ENCODE measurements around the gene GCK.
"Not testable (repeated sequence)": the region's sequence is repeated elsewhere in the genome, so short reads cannot be mapped to it uniquely, and the experiment has no call there.

GCK gene

DNA sequence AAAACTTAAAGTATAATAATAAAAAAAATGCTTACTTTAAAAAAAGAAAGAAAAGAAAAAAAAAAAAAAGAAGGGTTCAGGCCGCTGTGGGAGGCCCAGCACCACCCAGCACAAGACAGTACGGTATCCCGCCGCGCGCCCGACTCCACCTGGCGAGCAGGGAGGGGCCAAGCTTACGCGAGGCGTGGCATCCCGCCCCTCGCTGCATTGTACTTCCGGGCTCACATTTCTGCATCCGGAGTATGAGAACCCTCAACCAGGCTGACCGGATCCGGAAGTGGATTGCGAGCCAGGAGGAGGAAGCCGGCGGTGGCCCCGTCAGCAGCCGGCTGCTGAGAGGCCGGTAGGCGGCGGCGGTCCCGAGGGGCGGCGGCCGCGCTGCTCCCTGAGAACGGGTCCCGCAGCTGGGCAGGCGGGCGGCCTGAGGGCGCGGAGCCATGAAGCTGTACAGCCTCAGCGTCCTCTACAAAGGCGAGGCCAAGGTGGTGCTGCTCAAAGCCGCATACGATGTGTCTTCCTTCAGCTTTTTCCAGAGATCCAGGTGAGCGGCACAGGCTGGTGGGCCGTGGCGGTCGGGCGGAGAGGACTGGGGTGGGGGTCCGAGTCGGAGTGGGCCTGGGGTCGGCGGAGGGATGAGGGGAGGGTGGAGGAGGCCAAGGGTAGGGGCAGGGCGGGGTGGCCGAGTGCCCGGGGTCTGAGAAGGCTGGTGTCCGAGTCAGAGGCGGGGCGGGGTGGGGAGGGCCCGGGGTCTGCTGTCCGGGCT lies 11.6 kb upstream of the GCK start, which contains the start of gene YKT6:
YKT6 (plus strand) TSS at position 280 of the 763 bp plus-strand sequence; CDS start at position 438, 158 bp downstream.
- DNase-seq = peak; percentile 94

DNA sequence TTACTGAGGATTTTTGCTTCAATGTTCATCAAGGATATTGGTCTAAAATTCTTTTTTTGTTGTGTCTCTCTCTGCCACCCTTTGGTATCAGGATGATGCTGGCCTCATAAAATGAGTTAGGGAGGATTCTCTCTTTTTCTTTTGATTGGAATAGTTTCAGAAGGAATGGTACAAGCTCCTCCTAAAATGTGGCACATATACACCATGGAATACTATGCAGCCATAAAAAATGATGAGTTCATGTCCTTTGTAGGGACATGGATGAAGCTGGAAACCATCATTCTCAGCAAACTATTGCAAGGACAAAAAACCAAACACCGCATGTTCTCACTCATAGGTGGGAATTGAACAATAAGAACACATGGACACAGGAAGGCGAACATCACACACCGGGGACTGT lies 10.9 kb upstream of the GCK start:
- DNase-seq = not testable (repeated sequence)

DNA sequence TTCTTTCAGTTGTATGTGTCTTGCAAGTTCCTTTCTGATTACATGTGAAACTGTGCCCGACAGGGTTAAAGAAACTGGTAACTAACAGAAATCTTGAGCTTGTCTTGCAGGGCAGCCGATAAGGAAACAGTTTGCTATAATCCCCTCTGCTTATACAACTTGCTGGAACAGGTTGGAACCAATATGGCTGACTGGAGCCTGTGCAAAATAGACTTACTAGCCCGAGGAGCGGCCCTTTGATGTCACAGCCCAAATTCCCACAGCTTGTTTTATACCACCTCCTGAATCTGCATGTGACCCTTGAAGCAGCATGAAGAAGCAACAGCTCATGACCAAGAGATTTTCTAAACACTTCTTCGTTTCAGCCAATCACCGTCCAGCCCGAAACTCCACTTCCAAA lies 8.2 kb upstream of the GCK start:
- DNase-seq = no peak

DNA sequence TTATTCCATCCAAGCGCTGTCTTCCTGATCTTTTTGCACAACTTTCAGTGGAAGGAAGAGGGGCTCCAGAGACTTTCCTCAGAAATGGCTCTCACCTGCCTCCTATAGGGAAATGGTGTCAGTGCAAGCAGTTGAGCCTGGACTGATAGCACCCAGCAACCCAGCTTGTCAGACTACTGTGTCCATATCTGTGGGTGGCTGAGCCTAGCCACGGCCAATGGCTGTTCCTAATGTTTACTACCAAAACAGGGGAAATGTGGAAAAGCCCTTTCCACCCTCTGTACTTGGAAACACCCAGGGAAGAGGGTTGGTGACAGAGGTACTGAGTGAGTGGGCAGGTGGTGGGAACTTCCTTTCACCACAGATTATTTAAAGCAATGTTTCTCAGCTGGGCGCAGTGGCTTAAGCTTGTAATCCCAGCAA lies 7.2 kb upstream of the GCK start:
- no peak for DNase-seq

DNA sequence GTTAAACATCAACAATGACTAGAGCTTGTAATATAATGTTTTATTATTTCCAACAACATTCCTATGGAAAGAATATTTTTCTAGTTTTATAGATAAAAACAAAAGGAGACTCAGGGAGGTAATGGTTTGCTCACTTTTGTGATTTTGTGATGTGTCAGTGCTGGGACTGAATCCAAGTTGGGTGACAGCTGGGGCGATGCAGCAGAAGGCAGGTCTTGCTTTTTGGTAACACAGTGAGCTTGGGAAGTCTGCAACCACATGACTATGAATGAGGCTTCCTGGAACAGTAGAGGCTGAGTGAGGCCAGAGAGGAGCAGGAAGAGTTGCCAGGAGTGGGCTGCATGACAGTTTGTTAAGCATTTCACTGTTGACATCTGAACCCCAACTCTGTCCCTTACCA lies 6.7 kb upstream of the GCK start:
- no peak for DNase-seq

DNA sequence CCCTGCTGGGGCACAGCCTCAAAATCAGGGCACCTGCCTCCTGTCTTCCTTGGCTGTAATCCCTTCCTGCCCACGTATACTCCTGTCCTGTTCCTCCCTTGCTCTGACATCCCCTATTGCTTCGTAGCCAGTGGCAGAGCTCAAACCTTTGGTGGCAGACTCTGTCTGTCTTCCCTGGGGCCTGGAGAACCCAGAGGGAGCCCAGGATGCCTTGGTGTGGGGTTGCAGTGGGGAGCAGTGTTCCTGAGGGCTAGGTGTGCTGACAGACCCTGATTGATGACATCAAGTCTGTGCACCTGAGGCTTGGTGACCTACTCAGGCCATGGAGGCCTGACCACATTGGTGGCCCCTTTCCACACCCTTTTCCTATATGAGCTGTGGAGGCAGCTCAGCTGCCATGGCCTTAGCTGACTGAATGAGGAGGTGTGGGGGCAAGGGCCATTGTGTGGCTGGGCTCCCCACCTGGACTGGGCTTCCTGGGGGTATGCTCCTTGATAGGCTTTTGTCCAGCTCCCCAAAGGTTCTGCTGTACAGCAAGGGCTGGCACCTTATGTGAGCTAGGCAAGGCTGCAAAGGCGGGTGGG lies 5.4 kb upstream of the GCK start:
- DNase-seq = no peak

DNA sequence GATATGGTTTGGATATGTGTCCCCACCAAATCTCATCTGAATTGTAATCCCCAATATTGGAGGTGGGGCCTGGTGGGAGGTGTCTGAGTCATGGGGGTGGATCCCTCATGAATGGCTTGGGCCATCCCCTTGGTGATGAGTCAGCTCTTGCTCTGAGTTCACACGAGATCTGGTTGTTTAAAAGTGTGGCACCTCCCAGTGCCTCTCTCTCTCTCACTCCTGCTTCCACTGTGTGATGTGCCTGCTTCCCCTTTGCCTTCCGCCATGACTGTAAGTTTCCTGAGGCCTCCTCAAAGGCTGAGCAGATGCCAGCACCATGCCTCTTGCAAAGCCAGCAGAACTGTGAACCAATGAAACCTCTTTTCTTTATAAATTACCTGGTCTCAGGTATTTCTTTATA lies 4.8 kb upstream of the GCK start:
- DNase-seq = no peak

DNA sequence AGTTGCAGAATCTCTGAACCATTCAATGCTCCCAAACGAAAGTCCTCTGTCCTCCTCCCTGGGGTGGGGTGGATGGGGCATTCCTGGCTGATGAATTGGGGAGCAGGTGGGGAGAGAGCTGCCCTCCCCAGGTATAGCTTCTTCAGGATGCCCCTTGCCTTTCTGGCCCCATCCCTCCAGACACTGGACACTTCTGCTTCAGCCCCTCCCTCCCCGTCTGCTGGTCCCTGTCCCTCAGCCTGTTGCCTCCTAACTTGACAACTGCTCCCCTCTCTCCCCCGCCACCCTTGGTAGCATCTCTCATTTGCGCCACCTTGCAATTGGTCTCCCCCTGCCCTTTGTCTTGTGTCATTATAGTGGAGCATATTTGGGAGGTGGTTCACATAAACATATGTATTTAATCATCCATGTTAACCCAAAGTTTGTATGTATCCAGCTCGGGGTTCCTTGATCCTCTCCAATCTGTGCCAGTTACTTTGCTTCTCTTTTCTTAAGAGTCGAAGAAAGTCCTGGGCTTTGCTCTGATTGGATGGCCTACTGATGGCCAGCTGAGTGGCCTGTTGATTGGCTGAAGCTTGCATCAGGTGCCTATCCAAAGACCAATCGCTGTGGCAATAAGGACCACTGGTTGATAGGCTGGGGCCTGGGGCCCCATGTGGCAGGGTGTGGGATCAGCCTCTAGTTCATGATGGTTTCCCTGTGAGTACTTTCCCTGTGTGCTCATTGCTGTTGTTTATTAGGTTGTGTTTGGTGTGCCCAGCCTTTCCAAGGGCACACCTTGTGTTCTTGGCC lies 4.0 kb upstream of the GCK start:
- no peak for DNase-seq

DNA sequence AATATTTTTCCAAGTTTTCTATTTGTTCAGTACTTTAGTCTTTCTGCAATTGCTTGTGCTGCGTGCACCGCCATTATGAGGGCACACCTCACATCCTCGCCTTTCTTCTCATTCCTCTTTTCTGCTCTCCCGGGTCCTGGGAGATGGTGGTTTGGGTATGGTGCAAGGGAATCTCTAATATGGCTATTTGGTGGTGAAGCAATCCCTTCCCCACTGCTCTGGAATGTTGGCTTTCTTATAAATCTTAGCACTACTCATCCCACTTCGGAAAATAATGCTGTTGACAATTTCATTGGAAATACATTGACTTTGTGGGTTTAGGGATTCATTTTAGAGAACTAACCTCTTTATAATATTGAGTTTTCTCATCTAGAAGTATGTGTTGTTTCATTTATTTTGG lies 1.9 kb upstream of the GCK start:
- DNase-seq = no peak

DNA sequence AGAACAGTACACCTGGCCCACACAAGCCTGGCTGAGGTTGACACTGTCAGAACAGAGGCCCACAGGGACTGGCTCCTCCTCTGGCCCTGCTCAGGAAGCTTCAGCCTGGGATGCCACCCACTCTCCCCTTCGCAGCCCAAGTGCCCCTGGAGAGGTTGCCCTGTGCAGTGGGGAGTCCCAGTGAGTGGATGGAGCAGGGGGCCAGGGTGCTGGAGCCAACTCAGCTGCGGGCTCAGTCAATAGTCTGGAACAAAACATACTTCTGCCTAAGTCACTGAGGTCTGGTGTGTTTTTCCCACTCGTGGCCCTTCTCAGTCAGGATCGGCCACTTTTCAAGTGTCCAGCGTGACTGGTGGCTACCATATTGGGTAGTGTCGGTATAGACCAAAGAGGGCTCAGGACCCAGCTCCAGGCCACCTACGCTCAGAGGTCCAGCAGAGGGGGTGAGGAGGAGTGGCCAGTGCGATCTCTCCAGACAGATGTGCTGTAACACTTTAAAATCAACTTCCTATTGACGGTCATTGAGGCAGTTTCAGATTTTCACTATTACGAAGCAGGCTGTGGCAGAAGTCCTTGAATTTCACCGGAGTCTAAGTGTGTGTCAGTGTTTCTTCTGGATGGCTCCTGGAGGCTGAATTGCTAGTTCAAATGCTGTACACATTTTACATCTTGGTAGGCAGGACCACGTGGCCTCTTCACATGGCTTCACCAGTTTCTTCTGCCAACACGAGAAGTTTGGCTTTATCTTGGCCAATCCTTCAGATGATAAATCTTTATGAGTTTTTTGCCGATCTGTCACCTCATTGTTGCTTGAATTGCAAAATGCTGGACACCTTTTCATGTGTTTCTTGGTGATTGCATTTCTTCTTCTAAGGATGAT lies 994 bp upstream of the GCK start:
- DNase-seq = no peak

DNA sequence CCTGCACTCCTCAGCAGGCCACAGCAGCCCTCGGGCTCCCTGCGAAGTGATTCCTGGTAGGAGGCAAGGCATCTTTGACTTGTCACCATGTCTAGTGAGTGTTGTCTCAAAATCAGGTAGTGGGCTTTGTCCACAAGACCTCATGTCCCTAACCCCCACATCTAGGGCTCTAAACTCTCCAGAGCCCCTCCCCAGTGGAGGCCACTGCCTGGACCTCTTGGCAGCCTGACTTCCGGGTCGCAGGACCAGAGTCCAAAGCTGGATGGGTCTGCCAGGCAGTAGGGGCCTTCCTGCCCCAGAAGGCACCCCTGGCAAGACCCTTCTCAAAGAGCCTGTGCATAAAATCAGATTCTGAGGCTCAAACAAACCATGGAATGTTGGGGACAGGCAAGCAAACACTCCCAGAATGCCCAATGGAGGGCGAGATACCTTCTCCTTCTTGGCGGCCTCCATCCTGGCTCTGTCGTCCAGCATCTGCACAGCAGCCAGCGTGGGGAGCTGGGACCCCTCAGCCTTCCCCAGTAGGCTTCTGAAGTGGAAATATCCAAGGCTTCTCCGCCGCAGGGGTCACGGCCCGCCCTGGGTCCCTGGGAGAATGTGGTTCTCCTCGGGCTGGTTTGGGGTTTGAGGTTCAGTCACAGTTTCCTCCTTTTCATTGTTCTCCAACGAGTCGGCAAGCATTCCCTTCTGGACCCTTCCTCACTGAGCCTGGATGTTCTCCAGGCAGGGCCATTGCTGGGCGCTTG lies 586 bp downstream of the GCK start:
- no peak for DNase-seq

DNA sequence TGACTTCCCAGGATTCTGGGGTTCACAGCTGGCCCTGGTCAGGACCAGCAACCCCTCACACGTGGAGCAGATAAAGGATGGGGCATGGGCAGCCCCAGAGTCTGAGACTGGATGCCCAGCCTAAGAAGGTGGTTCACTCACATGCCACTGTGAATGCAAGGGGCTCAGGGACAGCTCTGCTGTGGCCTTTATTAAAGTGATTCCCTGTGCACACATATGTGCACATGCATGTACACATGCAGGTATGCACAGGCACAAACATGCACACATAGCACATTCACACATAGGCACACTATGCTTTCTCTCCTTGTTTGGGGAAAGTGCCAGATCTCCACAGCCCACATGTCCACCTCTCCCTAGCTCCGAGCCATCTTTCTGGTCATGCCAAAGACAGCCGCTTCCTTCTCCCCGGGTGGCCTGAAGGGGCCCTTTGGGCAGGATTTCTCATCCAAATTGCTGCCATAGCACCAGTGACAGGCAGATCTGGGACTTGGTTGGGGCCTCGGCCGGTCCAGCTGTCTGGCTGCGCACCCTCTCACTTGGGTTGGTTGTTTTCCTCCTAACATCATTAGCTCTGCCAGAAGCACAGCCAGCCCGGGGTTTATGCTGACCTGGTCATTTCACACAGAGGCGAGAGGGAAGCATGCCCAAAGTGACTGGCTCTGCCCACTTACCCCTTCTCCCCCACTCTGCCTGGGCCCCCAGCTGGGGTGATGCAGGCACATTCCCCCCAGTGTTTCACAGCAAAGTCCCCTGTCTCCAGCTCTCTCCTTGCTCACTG lies 1.4 kb downstream of the GCK start:
- no peak for DNase-seq

DNA sequence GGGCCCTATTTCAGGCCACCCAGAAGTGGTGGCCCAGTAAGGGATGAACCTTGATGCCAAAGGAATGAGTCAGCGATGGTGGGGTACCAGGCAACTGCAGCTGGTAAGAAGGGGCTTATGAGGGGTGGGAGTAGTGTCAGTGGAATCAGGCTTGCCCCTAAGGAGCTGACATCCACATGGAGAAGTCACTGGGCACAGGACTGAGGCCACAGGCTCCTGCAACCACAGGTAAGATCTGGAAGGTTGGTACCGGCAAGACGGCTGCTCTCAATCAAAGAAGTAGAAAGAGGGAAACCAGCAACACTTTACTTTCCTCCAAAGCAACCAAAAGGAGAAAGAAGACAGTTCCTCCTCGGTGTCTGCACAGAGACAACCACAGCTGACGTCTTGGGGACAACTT lies 2.5 kb downstream of the GCK start:
- DNase-seq = no peak

DNA sequence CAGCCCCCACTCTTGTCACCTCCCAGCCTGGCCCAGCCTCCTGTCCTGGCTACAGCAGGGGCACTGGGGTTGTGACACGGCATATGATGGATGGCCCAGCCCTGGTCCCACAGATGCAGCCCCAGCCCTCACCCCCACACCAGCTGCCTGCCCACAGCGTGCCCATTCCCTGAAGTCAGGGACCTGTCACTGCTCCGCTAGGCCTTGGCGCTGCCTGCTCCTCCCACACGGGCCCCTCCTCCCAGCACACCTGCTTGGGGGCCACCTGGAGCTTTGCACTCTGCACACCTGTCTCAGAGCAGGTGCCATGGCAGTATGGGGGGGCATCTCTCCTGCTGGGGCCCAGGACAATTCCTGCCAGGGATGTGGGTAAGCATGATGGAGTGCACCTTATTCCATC lies 3.5 kb downstream of the GCK start:
- no peak for DNase-seq

DNA sequence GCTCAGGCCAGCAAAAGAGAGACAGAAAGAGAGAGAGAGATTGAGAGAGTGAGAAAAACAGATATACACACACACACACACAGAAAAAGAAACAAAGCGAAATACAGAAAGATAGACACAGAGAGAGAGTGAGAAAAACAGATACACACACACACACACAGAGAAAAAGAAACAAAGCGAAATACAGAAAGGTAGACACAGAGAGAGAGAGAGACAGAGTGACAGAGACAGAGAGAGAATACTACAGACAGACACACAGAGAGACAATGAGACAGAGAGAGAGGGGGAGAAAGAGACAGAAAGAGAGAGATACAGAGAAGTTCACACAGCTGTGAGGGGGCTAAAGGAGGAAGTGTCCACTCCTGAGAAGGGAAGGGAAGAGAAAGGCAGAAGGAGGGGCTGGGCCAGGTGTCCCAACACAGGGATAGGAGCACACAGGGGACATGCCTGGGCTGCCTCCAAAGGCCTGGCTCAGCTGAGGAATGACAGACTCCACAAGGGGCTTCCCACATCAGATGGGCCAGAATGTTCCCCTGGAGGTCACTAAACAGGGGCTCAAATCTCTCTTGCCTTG lies 4.3 kb downstream of the GCK start:
- no peak for DNase-seq

DNA sequence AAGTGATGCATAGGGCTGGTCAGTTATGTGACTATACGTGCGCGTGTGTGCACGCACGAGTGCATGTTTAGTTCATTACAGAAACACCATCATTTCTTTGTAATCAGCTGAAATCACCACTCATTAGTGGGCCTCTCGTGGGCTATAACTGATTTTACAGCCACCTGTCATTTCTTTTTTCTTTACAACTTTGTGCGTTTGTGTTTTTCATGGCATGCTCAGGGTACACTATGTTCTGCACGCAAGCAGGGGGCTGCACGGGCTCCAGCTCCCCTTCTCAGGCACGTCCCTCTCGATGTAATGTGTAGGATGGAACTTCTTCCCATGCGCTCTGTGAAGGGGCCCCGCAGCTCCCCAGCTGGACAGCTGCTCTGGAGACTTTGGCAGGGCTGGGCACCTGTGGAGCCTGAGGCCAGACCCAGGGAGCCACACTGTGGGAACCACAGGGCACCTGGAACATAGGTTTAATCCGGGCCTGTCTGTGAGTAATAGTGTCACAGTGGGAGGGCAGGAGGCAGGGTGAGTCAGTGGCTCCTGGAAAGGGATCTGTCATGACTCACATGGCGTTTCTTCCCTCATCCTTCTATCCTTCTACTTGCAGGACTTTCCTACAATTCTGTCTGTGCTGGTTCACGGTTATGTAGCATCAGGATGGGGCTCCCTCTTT lies 4.9 kb downstream of the GCK start:
- DNase-seq = no peak

DNA sequence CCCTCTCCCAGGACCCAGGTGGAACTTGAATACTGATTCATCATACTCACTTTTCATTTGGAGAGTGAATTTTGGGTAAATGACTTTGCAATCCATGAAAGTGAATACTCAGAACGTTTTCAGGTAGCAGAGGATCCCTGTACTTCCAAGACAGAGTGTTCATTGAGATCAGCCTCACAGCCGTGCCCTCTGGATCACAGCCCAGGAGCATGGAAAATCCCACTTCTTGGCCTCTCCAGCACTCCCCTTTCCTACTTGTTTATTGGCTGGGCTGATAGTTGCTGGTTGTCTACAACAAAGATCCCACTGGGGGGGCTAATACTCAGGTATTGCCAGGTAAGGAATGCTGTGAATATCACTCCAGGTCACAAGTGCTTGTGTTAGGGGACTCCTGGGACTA lies 5.9 kb downstream of the GCK start:
- no peak for DNase-seq

DNA sequence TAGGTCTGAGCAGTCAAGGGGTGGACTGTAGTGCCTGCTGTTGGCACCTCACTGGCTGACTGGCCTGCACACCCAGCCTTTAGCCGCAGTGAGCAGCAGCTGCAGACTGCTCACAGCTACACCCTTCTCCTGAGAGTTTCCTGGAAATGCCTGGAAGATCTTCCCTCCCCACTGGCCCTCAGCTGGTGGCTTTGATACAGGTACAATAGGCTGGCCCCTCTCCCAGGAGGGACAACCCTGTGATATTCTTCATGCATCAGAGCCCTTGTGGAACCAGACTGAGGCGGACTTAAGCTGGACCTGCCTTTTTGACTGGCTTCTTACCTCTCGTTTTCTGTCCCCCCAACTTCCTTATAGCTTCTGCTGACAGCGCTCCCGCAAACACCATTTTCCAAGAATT lies 6.4 kb downstream of the GCK start:
- no peak for DNase-seq

DNA sequence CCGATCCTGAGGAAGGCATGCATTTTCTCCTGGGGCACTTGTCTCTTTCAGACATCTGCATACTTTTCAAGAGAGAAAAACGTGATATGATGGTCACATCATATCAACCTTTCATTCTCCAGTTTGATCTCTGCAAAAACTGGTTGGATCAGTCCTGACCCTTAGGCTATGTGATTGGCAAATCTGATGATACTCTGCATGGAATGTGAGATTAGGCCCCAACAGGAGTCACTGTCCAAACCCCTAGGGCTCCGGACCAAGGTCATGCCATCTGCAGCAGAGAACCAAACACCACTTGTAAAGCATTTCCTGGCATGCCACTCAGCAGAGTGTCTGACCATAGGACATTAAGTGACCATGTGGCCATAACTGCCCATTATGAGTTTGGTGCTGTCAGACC lies 8.6 kb downstream of the GCK start:
- no peak for DNase-seq

DNA sequence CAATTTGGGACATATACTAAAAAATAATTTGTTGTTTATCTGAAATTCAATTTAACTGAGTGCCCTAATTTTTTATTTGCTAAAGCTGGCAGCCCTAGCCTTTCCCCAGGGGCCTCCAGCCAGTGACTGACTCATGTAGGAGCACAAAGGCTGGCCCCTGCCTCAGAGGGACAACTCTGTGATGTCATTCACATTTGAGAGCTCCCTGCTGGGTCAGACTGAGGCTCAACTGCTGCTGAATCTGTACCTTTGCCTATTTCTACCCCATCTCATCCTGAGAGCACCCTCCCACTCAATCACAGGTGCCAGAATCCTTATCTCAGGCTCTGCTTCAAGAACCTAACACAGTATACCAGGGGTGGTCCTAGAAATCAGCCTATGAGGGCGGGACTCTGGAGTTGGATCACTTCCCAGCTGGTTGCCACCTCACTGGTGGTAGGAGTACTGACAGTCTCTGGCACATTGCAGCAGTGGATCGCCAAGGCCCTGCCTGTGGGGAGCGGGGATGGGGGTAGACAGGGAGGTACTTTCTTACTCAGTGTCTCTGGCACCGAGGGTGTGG lies 11.6 kb downstream of the GCK start:
- no peak for DNase-seq

All from CD4-positive, alpha-beta T cell treated with Interleukin-15 for 1 hour (primary cell).